GM12875 (cell line): ENCODE results near the gene WDR76.

Experiments used
- H3K4me3 ChIP-seq: one replicate; pipeline ENCODE4 v1.5.1; 2011; ENCODE audit warnings: low read depth, low read length, control low read depth
- TF ChIP-seq, protein P1 (sequence below): IDR thresholded peaks from 2 replicates; pipeline ENCODE4 v1.5.1; 2011; ENCODE audit warnings: low read depth, mild to moderate bottlenecking, control low read depth, inconsistent platforms, low read length, moderate library complexity, borderline replicate concordance; ENCODE audit not compliant: insufficient read depth

WDR76 gene

DNA sequence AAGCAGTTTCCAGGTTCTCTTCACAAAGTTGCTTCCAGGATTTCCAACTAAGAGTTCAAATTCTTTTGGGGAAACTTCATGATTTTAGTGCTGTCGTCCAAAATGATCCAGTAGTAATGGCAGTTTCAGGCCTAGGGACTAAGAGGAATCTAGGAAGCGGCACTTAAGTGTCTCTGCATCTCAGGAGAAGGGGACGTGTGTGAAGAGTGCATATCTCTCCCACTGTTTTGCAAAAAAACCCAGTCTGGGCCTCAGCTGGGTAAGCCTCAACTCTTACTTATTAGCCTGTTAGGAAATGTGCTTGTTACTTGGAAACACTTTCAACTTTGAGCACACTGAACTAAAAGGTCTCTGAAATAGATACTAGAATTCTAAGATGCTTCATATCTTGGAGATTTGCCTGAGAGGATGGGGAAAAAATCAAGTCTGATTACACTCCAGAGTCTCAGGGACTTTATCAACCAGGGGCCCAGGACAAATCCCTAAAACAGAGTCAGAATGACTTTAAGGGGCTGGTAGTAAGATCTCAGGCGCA is 81.8 kb downstream of the WDR76 start:
- no peak overlapping the region for H3K4me3 ChIP-seq
- TF ChIP-seq, protein P1, sequence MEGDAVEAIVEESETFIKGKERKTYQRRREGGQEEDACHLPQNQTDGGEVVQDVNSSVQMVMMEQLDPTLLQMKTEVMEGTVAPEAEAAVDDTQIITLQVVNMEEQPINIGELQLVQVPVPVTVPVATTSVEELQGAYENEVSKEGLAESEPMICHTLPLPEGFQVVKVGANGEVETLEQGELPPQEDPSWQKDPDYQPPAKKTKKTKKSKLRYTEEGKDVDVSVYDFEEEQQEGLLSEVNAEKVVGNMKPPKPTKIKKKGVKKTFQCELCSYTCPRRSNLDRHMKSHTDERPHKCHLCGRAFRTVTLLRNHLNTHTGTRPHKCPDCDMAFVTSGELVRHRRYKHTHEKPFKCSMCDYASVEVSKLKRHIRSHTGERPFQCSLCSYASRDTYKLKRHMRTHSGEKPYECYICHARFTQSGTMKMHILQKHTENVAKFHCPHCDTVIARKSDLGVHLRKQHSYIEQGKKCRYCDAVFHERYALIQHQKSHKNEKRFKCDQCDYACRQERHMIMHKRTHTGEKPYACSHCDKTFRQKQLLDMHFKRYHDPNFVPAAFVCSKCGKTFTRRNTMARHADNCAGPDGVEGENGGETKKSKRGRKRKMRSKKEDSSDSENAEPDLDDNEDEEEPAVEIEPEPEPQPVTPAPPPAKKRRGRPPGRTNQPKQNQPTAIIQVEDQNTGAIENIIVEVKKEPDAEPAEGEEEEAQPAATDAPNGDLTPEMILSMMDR: no peak

DNA sequence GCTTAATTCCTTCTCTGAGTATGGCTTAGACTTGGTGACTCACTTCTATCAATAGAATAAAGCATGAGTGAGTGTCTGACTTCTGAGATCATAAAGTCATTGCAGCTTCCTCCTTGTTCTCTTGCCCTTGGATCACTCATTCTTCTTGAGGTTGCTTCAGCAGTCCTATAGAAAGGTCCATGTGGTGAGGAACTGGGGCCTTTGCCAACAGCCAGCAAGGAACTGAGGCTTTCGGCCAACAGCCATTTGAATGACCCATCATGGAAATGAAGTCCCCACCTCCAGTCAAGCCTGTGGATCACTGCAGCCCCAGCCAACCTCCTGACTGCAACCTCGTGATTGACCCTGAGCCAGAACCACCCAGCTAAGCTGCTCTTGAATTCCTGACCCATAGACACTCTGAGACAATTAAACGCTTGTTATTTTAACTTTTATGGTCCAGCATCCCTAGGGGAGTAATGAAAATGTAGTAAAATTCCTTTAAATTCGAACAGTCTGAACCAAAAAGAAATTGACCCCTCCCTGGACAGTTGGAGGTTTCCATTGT is 84.5 kb downstream of the WDR76 start:
- TF ChIP-seq, protein P1: no peak
- no peak overlapping the region for H3K4me3 ChIP-seq

DNA sequence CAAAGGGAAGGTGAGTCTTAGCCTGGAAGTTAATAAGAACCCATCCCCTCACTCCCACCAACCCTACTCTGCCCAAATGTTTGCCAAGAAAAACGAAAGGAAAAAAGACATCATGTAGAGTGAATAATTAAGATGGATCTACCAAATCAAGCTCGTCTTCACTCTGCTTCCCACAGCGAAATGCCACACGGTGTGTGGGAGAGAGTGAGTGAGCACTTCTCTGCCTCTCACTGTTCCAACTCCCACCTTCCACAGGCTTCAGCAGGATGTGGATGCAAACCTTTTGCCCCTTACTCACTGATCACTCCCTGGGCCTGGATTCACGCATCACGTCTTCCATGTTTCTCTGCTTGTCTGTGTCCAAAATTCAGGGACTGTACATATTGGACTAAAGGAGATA is 85.4 kb downstream of the WDR76 start:
- no peak overlapping the region for H3K4me3 ChIP-seq
- TF ChIP-seq, protein P1: no peak

DNA sequence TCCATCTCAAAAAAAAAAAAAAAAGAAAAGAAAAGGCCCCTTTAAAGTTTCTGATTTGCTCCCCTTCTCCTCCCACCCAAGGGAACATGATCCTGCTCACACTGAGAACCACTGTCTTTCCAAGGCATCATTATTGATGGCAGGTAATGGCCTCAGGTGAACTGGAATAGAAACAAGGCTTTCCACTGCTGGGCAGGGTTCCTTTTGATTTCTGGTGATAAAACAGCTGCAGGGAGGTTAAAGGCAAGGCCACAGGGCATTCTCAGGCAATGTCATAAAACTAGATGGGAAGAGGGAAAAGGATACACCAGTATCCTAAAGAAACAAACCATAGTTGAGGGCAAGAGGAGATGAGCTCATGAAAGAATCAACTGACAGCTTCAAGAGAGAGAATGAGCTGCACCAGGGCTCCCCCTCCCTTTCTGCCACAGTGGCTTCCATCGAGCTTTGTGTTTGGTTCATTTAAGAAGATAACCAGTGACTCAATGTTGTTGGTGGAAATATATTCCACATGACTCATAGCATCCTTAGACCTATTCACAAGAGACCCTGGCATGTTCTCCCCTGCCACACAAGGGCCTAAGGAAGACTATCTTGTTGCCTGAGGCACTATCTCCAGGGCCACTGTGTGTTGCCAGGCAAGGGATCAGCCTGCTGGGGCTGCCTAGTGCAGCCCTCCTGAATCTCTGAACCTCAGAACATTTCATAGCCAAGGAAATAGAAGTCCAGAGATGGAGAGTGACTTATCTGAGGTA is 86.4 kb downstream of the WDR76 start:
- TF ChIP-seq, protein P1: no peak
- no peak overlapping the region for H3K4me3 ChIP-seq

DNA sequence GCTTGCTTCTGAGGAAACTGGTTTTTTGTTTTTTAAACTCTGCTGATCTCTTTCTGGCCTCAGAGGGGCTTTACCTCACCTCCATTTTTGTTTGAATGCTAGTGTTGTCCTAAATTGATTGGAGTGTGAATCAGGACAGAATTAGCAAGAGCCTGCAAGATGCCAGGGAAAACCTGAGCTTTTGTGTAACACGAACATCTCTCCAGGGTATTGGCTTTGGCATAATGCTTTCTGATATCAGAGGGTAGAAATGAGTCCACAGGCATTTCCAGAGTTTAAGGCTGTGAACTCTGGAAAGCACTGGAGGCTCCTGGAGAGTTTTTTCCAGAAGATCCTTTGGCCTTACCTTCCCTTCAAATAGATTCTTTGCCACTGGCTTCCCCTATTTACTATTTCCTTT is 87.1 kb downstream of the WDR76 start:
- TF ChIP-seq, protein P1: no peak

DNA sequence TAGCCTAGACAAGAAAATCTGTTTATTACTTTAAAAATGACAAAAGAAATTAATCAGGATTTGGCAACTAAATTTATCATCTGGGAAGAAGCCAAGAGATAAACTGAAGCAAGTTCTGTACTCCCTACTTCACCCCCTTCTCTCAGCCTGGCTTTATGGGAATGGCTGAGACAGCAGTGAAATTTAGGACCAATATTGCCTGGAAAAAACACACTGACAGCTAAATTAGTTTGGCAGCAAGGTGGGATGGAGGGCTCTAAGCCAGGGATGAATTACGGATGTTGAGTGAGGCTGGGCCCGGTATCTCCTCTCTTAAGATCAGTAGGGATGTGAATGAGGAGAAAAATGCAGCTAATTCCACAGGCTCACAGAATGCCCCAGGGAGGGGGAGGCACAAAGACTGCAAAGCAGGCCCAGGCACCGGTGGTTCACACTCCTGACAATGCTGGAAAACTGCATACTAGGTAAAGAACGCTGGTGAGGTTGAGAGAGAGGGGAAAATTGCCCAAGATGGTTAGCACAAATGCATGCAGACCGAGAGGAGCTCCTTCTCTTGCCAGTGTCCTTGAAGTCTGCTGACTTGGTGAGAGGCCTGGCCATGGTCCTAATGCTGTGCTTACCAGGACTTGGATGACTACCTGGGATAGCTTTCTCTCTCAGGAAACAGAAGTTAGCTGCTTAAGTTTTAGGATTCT is 89.0 kb downstream of the WDR76 start:
- no peak overlapping the region for H3K4me3 ChIP-seq
- TF ChIP-seq, protein P1: no peak

More for the DNA sequence above, 87.1 kb downstream of the WDR76 start:
- H3K4me3 ChIP-seq: no peak overlapping the region
